ENCODE data around the gene TMEM232. TPM values are rescaled to one million over a fixed set of nuclear protein-coding genes. Genes with fewer than 3 reads are reported as not detected.

TMEM232 gene
- total and polyA plus RNA-seq, 2 donors (not counting 3 experiments of a cell fraction or from before 2014, with no cell fraction given): 0.17 to 0.38 TPM

- Histone ChIP-seq H3K9ac (replicated peaks; ENCODE audit: extremely low read depth, insufficient read depth, low read length) (no peak overlapping the region), H3K4me2 (ENCODE audit: insufficient read depth, low read length) (no peak overlapping the region), H3K4me1 (ENCODE audit: control insufficient read depth, extremely low read depth, insufficient read depth, low read length) (no peaks in the 10 kb centered on the region), H3K9me1 (replicated peaks; ENCODE audit: control insufficient read depth, extremely low read depth, insufficient read depth, low read length) (no peaks in the 10 kb centered on the region), H3K36me3 (ENCODE audit: control insufficient read depth in 2 of 2, extremely low read depth in 1 of 2, insufficient read depth in 2 of 2, low read length in 2 of 2) (no peaks in the 10 kb centered on the region), H4K20me1 (replicated peaks; ENCODE audit: control insufficient read depth, extremely low read depth, insufficient read depth, low read length) (no peaks in the 10 kb centered on the region), H3K9me3 (replicated peaks; ENCODE audit: control insufficient read depth, insufficient read depth, low read length) (no peaks in the 10 kb centered on the region), H2AFZ (ENCODE audit: low read depth, low read length) (no peak overlapping the region), H3K4me3 (replicated peaks in 1 of 3; ENCODE audit: insufficient read depth in 1 of 3, low read depth in 1 of 3, low read length in 3 of 3) (no peak overlapping the region), H3K27ac (ENCODE audit: insufficient read depth, low read depth, low read length) (no peak overlapping the region), H3K27me3 (ENCODE audit: control insufficient read depth in 2 of 2, insufficient read depth in 2 of 2, low read length in 2 of 2) (no peaks in the 10 kb centered on the region), H3K79me2 (ENCODE audit: control insufficient read depth, insufficient read depth, low read length) (no peaks in the 10 kb centered on the region)
- intact Hi-C loops (cut with micrococcal nuclease) (no loop called here), dilution Hi-C loops (cut with MboI; ENCODE audit: extremely low pct_ligation_motif_present, low sequenced_read_pairs) (no loop called here)
- TF ChIP-seq MAX (IDR thresholded peaks at IDR 0.05; ENCODE audit: insufficient read depth, insufficient read length): no peak
- no peak for TF ChIP-seq FOS (IDR thresholded peaks at IDR 0.05; ENCODE audit: borderline replicate concordance, insufficient read depth, low read length)
- no peak for TF ChIP-seq POLR2A (IDR thresholded peaks at IDR 0.05; ENCODE audit: low read depth, low read length)
- TF ChIP-seq EZH2 (IDR thresholded peaks at IDR 0.05; ENCODE audit: borderline replicate concordance, low read depth, low read length, severe bottlenecking): no peak
- TF ChIP-seq CTCF (IDR thresholded peaks at IDR 0.05; ENCODE audit: extremely low read depth in 1 of 2, insufficient read depth in 1 of 2, low read depth in 1 of 2, low read length in 2 of 2): no peak
- no peak for TF ChIP-seq POLR2AphosphoS5 (IDR thresholded peaks at IDR 0.05; ENCODE audit: insufficient read depth, low read depth, low read length)
- TF ChIP-seq GATA2 (IDR thresholded peaks at IDR 0.05; ENCODE audit: insufficient read depth, insufficient read length, low read depth, low read length): no peak
- no peak for TF ChIP-seq JUN (IDR thresholded peaks at IDR 0.05; ENCODE audit: borderline replicate concordance, insufficient read depth, insufficient read length, low read depth)
- no peak for TF ChIP-seq MYC (IDR thresholded peaks at IDR 0.05; ENCODE audit: low read depth, low read length)
- ChIA-PET POLR2A (no interaction called here), CTCF (no interaction called here)
- DNase-seq (ENCODE audit: low read depth, low spot score): no peak
- BruUV-seq (replicated peaks): no TSS peak
- FAIRE-seq: no peak
These were observed 180.8 kb downstream of the TMEM232 start for GRCh38 chr5:110545716-110546115.
